Measurements from ENCODE around the gene SVOP.
"Not testable (repeated sequence)": the region's sequence is repeated elsewhere in the genome, so short reads cannot be mapped to it uniquely, and the experiment has no call there.

SVOP gene

GRCh38 chr12:109029411-109029810 lies 8.5 kb upstream of the SVOP start:
- DNase-seq: no peak

DNA sequence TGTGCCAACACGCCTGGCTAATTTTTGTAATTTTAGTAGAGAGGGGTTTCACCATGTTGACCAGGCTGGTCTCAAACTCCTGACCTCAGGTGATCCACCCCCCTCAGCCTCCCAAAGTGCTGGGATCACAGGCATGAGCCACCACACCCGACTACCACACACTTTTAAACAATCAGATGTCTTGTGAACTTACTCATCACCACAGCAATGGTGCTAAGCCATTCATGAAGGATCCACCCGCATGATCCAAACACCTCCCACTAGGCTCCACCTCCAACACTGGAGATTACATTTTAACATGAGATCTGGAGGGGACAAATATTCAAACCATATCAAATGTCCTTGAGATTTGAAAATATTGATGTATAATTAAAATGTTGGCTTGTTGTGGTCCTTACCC lies 7.8 kb upstream of the SVOP start:
- not testable (repeated sequence) for DNase-seq

GRCh38 chr12:109027767-109028166 lies 6.9 kb upstream of the SVOP start:
- no peak for DNase-seq

DNA sequence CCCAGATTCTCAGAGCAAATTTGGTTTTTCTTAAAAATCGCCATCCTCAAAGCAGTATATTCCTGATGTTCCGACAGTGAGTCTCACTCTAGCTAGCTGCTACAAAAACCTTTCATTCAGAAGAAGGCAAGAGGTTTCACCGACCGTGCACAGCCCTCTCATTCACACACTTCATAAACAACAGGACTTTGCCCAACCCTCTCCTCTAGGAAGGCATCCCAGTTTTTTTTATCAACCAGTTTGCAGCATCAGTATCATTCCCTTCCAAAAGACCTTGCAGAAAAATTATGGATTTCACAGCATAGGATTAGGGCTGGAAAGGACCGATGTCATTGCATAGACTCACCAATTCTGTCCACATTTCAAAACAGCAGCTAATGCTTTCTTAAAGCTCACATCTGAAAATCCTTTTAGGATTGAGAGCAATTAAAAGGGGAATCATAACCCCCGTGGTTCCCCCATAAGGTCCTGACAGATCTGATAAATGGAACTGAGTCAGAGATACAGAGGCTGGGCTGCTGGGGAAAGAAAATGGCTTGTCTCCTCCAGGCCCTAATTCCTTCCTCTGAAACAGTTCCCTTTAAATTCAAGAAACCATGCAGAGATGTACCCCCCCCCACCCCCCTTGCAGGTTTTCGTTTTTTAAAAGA lies 597 bp downstream of the SVOP start:
- DNase-seq: no peak

DNA sequence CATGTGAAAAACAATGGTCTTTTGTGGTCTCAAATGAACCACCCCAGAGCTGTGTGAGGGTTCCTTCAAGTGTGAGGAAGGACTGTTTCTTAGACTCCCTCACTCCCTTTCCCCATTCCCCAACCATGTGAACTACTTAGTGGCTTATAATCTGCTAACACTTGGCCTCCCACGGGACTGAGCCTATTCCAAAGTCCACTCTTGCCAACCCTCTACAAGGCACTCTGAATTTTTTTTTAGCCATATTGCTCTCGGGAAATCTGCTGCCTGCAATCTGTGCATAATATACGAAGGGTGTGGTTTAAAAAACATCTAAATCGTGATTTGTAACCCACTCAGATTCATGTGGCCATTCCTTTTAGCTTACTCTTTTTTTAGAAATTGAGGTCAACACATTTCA lies 2.6 kb downstream of the SVOP start:
- no peak for DNase-seq

DNA sequence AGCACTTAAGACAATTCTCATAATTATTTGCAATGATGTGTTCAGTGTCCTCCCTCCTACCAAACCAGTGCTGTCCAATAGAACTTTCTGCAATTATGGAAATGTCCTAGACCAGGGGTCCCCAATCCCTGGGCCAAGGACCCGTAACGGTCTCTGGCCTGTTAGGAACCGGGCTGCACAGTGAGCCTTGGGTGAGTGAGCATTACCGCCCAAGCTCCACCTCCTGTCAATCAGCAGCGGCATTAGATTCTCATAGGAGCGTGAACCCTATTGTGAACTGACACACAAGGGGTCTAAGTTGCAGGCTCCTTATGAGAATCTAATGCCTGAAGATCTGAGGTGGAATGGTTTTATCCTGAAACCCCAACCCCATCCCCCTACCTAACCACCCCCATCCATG lies 3.9 kb downstream of the SVOP start:
- DNase-seq: no peak

DNA sequence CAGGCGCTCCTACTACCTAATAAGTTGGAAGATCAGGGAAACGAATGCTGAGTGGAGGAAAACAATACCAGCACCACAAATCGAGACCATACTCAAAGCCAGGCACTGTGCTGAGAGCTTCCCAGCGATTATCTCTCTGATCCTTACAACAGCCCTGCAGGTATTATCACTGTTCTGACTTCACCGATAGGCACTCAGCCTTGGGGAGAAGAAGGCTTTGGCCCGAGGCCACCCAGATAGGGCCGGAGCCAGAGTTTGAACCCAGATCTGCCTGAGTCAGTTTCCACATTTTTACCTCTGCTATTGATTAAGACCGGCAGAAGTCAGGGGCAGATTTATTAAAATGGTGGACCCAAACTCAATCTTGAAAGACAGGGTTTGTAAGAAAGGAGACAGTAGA lies 4.9 kb downstream of the SVOP start:
- no peak for DNase-seq

DNA sequence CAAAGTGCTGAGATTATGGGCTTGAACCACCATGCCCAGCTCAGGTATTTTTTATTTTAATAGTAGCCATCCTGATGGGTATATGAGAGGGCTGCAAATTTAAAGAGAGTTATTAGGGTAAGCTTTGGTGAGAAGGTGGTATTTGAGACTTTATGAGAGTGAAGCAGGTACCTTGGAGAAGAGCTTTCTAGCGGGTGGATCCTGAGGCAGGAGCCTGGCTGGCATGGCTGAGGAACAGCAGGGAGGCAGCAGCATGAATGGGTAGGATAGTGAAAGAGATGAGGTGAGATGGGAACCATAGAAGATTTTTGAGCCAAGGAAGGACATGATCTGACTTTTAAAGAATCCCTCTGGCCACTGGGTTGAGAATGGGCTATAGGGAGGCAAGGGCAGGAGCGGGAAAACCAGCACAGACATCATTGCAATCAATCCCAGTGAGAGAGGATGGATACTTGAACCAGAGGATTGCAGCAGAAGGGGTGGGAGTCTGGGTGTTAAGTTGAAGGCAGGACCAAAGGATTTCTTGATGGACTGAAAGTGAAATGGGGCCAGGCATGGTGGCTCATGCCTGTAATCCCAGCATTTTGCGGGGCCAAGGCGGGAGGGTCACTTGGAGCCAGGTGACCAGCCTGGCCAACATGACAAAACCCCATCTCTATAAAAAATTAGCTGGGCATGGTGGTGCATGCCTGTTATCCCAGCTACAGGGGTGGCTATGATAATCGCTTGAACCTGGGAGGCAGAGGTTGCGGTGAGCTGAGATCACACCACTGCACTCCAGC lies 5.7 kb downstream of the SVOP start:
- no peak for DNase-seq

DNA sequence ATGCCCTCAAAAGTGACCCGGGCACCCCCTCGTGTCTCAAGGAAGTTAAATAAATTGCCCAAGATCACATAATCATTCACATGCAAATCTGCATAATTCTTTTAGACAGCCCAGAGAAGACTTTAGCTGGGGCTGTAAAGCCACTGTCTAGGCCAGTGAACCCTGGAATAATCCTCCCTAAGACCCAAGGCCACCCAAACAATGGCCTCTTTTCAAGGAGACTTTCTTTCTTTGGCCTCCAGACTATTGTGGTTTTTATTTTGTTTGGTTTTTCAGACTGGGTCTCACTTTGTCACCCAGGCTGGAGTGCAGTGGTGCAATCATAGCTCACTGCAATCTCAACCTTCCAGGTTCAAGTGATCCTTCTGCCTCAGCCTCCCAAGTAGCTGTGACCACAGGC lies 10.6 kb downstream of the SVOP start:
- DNase-seq: no peak

DNA sequence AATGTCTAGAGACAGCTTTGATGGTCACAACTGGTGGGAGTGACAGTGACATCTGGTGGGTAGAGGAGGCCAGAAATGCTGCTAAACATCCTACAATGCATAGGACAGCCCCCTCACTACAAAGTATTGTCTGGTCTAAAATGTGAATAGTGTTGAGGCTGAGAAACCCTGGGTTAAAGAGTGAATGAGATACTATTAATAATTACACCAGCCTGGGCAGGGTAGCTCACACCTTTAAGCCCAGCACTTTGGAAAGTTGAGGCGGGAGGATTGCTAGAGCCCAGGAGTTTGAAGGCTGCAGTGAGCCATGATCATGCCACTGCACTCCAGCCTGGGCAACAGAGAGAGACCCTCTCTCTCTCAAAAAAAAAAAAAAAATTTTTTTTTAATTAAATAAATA lies 11.1 kb downstream of the SVOP start:
- DNase-seq: no peak

DNA sequence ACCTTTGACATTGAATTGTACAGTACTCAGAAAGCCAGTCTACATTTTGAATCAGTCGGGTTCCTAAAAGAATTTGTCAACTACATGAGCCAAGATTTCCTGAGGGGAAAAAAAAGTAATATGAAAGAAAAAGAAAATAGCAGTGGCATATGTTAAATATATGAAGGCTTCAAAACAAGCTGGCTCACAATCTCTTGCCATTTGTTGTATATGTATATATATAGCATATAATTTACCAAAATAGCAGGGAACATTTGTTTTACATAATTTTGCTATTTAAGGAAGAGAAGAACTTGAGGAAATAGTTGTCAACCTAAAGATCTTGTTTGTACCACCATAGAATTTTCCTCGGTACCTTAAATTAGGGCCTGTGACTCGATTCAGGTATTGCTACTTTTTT lies 16.9 kb downstream of the SVOP start:
- no peak for DNase-seq

GRCh38 chr12:108996320-108996719 lies 24.5 kb downstream of the SVOP start:
- no peak for DNase-seq

- DNase-seq: no peak
Measured at GRCh38 chr12:108995370-108995992, 25.4 kb downstream of the SVOP start.

GRCh38 chr12:108990103-108990502 lies 30.8 kb downstream of the SVOP start:
- not testable (repeated sequence) for DNase-seq

DNA sequence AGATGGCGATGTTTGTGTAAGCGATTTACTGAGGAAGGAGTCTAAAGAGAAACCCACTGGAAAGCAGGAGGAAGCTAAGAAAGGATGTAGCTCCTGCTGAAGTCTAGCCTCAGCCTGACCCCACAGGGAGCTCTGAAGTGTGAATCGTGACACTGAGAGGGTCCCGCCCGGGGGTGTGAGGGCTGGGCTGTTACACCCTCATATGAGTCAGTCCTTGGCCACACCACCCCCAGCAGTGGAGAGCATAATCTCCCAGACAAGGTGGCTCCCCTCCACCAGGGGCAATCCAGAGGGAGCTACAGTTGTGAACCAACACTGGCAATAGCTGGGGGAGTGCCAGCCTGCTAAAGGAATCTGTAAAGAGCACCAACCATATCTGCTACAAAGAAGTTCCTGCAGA lies 31.5 kb downstream of the SVOP start:
- no peak for DNase-seq

DNA sequence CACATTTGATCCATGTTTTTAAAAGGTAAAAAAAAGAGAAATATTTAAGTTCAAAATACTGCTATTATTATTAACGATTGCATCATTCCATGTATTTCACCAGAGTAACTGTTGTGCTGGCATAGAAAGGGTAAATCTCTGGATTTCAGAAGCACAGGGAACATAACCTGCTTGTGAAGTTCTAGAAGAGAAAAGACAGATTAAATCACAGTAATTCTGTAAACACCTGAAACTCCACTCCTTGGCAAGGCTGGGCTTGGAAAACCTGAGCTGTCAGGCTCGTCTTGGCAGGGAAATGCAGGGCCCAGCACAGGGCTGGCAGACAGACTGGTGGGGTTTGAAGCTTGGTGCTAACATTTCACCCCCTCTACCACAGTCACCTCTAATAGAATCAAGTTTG lies 35.1 kb downstream of the SVOP start:
- no peak for DNase-seq

- DNase-seq: no peak
Measured at GRCh38 chr12:108983227-108983626, 37.6 kb downstream of the SVOP start.

GRCh38 chr12:108982621-108983219 lies 38.1 kb downstream of the SVOP start:
- DNase-seq: no peak

DNA sequence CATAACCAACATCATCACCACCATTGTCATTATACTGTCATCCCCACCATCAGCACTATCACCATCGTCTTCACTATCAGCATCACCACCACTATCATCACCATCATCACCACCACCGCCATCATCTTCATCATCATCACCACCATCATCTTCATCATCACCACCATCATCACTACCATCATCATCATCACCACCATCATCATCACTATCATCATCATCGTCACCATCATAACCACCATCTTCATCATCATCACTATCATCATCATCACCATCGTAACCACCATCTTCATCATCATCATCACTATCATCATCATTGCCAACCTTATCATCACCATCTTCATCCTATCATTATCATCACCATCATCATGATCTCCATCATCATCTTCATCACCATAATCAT lies 39.0 kb downstream of the SVOP start:
- DNase-seq: no peak

GRCh38 chr12:108980831-108981618 lies 39.8 kb downstream of the SVOP start:
- no peak for DNase-seq

- DNase-seq: no peak
Measured at GRCh38 chr12:108977360-108977759, 43.5 kb downstream of the SVOP start.

DNA sequence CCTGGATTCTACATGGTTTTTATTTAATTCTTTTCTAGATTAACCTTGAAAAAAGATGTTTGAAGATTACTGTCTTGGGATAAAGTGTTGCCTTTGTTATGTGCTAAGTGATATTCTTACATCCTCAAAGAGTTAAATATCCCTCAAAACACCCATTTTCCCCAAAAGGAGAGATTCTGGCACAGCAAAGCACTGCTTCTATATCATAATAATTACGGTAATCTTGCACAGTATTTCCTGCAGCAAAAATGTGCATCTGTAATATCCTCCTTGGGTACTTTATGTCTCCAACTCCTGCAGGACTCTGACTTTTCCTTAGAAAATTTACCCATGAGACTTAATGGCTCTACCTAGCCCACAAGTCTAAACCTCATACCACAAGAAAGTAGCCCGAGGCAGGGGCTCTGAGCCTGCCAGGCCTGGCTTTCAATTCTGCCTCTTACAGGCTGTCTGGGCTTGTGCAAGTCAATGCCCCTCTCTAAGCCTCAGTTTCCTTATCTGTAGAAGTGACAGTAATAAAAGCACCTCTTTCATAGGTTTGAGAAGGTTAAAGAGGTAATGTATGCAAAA lies 45.8 kb downstream of the SVOP start:
- no peak for DNase-seq

Data from cortex of kidney (tissue), 1 donor.